ENCODE results near the gene AKR1B15.
"Not testable (repeated sequence)": the region's sequence is repeated elsewhere in the genome, so short reads cannot be mapped to it uniquely, and the experiment has no call there.

AKR1B15 gene

DNA sequence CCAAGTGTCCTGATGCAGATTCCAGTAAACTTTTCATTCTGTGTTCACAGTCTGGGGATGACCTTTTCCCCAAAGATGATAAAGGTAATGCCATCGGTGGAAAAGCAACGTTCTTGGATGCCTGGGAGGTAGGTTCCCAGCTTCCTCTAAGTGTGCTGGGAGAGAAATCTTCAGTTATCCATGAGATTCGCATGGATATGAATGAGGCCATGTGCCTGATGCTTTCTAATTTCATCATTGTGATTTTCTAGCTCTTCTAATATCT lies 16.0 kb upstream of the AKR1B15 start:
- no peak for DNase-seq (ENCODE audit: low spot score)

DNA sequence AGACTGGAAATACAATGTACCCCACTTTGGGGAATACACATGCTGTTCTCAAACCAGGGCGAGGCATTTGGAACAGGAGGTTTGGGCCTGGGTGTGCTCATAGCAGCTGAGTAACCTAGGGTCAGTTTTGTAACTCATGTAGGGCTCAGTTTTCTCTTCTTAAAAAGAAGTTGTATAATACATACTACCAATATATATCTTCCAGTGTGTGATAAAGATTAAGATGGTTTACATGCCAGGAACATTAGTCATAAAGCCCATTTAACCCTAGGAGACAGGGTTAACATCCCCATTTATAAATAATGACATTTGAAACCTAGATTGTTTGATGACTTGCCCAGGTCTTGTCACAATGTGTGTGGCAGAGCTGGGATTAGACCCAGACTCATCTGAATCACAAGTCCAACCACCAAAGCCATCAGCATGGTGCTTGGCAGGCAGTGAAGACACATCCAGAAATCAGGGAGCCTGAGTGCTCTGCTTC lies 15.6 kb upstream of the AKR1B15 start:
- DNase-seq (ENCODE audit: low spot score), result no peak

DNA sequence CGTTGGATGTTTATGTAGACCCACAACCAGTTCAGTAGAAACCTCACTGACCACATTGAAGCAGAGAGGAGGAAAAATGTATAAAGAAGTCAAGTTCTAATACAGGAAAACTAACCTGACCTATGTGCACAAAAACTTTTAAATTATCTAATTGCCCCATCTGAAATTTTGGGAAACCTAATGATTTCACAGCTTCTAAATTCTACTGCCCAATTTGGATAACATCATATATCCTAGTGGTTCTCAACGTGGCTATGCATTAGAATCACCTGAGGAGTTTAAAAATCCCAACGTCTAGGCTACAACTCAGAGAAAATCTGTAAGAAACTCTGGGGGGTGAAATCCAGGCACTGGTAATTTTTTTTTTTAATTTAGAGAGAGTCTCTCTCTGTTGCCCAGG lies 14.3 kb upstream of the AKR1B15 start:
- DNase-seq (ENCODE audit: low spot score), result no peak

DNA sequence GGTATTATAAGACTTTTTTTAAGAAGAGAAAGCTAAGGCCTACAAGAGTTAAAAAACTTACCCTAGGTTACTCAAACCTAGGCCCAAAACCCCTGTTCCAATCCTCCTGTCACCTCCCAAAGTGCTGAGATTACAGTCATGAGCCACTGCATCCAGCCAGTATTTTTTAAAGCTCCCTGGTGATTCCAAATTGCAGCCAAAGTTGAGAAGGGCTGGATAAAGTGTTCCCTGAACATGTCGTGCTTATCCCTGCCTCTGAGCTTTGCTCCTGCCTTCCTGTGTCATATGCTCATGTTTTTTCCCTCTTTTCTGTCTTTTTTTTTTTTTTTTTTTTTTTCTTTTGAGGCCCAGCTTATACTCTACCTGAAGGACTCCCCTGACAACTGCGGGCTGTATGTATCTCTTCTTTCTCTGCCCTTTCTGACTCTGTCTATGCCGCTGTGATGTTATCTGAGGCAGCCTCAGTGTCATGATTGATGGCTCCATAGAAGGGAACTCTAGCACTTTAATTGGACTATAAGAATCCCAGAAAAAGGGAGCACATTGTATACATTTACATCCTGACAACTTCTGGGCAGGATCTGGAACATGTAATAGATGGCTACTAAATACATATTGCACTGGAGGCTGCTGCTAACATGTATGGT lies 13.5 kb upstream of the AKR1B15 start:
- DNase-seq (ENCODE audit: low spot score), result no peak

DNA sequence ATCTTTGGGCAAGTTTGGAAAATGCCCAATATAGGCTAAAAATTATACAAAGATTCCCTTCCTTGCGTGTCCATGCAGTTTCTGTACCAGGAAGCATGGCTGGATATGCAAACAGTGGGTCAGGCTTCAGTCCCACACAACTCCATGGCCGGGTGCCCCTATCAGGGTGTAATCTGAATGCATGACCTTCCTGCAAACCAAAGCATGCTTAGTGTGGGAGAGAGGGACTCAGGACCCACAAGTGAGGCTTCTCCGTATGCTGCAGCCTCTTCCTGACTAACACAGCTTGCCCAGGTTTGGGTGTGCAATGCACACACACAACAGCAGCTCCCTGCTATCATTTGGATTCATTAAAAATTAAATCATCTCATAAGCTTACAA lies 13.0 kb upstream of the AKR1B15 start:
- DNase-seq (ENCODE audit: low spot score), result no peak

DNA sequence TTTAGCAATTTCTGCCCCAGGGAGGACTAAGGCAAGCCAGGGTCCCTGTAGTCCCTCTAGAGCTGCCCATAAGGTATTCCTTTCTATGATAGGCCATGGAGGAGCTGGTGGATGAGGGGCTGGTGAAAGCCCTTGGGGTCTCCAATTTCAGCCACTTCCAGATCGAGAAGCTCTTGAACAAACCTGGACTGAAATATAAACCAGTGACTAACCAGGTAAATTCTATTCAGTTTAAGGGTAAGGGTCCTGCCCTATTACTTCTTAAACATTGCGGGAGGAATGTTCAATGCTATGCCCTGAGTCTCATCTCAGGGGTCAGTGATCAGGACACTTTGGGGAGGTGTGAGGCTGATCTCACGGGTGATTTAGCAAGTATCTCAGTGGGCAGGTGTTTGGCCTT lies 12.4 kb upstream of the AKR1B15 start:
- not testable (repeated sequence) for DNase-seq (ENCODE audit: low spot score)

DNA sequence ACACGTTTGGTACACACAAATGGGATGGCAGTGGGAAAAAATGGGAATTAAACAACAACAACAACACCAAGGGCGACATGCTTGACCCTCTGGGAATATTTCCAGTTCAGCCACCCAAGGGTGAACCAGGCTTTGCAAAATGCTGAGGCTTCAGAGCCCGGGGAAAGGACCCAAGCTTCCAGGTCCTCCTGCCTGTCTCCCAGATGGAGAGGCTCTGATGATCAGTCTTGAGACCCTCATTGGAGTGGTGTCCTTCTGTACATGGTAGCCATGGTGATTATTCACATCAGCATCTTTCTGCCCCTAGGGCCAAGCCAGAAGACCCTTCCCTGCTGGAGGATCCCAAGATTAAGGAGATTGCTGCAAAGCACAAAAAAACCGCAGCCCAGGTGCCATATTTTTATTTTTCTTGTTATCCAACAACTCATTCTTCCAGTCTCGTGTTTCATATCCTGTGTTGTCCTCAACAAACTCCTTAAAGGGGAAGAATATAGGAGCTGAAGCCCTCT lies 11.6 kb upstream of the AKR1B15 start:
- DNase-seq (ENCODE audit: low spot score), result not testable (repeated sequence)

DNA sequence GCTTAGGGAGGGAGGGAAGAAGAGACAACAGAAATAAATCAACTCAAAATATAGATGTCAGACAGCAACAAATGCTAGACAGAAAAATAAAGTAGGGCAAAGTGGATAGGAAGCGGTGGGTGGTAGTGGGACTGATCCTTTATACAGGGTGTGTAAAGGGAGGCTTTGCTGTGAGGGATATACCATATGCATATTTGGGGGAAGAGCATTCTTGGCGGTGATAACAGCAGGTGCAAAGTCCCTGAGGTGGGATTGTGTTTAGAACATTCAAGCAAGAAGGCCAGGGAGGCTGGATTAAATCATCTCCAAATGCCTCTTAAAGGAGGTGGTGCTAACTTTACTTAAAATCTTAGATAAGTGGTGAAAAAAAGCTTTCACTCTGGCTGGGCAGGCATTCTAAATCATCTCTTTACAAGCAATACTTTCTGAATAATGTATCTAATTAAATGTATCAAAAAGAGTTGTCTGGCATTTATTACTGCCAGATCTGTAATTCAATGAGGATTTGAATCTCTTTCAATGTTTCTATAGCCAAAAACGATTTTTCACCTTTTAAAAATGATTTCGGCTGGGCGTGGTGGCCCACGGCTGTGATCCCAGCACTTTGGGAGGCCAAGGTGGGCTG lies 9.4 kb upstream of the AKR1B15 start:
- no peak for DNase-seq (ENCODE audit: low spot score)

DNA sequence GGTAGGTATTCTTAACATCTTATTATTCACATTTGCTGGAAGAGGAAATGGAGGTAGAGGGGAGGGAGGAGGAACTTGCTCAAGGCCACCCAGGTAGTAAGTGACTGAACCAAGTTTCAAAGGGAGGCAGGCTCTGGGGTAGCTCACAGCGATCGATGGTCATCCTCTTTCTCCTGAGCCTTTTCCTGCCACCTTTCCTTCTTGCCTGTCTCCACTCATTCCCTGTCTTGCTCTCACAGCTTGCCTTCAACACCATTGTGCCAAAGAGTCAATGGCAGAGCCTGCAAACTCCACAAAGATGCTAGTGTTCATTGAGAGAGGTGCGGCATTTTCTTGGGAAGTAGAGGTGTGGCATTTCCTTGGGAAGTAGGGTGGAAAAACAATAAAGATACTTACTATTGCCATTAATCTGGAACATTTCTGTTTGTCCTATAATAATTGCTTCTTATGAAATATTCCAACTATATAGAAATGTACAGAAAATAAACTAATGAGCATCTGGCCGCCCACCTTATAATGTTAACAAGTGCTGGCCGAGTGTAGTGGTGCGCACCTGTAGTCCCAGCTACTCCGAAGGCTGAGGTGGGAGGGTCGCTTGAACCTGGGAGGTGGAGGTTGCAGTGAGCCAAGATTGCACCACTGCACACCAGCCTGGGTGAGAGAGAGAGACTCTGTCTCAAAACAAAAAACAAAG lies 7.3 kb upstream of the AKR1B15 start:
- not testable (repeated sequence) for DNase-seq (ENCODE audit: low spot score)

DNA sequence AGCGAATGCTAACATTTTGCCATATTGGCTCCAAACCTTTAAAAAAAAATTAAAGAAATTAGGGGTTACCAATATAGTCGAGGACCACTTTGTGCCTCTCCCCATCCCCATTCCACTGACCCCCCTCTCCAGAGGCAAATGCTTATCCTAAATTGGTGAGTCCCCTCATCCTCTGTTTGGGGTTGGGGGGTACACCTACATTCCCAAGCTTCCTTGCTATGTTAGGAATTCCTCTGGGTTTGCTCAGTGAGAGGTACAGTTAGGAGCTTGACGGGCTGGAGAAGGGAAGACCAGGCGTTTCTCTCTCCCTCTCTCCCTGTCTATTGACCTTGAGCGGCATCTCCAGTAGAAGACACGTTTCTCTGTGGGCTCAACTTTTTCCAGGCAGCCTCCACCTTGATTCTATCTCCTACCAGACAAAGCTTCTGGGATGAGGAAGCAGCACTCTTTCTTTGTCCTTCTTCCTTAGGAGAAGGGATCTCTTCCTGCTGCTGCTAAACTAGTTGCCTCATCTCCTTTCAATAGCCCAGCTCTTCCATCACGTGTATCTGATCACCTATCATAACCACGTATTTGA lies 6.6 kb upstream of the AKR1B15 start:
- DNase-seq (ENCODE audit: low spot score), result no peak

DNA sequence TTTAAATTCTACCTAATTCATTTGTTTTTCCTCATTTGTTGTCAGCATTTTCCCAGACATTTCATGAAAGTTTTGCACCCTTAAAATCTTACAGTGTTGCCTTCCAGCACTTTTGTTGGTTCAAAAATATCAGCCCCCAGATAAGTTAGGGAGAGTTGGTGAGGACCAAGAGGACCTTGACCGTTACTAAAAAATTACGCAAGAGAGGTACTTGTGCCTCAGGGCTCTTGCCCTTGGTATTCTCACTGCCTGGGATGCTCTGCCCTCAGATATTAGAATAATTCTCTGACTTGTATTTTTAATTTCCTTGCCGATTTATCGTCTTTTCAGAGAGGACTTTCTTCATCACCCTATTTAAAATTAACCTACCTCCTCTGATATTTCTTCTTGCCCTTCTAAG lies 3.5 kb upstream of the AKR1B15 start:
- DNase-seq (ENCODE audit: low spot score), result no peak

DNA sequence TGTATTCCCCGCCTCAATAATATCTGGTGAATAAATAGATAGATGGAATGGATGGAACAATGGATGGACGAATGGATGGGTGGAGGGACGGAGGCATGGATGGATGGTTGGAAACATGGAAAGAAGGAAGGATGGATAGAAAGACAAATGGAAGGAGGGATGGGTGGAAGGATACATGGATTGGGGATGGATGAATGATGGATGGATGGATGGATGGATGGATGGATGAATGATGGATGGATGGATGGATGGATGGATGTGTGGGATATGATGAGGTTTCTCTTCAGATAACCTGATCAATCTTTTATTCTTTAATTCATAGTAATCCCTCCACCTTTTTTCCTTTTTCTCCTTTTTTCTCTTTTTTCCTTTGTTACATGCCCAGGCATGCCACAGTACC lies 3.0 kb upstream of the AKR1B15 start:
- DNase-seq (ENCODE audit: low spot score), result no peak

DNA sequence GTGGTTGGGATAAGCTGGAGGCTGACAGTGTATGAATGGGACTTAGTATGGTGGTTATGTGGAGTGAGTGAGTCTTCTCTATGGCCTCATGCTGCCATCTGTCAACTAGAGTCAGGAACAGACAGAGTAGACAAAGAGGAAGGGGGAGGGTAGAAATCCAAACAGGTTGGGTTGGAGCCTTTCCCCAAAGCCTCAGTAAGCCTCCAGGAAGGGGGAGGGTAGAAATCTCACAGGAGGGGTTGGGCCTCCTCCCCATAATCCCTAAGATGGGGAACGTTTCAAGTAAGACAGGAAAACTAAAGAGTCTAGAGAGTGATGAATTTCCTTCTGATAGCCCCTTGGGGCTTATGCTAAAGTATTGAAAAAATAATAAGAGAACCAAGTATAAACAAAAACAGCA lies 2.0 kb upstream of the AKR1B15 start:
- DNase-seq (ENCODE audit: low spot score), result no peak

DNA sequence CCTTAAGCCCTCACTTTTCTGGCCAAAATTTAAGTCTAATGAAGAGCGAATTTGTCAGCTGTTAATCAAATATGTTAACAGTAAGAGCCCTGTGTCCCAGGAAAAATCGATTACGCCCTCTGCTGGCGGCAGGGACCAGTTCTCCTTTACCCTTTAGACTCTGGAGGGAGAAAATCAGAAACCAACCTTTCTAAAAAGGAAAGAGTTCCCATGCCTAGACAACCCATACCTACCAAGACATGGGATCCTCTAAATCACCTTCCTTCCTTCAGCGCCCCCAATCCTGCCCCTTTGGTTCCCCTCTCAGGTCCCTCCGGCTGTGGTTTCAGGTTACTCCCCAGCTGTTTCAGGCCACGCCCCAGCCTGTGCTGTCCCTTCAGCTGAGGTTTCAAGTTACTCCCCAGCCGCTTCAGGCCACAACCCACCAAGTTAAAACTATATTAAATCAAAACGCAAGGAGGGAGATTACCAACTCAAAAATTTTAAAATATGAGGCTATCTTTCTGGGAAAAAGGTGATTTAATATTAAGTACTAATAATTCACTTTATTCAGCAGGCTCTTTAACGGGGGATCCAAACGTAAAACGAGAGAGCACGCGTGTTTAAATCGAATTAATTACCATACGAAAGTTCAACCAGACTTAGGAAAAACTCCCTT lies 1.4 kb upstream of the AKR1B15 start:
- peak; percentile 75 for DNase-seq (ENCODE audit: low spot score)

DNA sequence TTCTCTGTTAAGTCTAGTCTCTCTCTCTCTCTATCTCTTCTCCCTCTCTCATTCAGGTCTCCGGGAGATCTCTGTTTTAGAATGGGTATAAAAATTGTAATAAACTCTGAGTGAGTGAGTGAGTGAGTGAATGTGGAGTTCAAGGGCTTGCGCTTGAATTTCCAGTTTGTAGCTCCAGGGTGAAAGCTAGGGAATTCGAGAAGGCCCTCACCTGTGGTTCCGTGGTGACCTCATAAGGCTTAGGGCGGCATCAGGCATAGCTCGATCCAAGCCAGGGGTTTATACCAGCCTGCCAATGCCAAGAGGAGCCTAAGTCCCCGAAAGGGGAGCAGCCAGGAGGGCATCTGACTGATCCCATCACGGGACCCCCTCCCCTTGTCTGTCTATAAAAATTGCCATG lies 456 bp downstream of the AKR1B15 start:
- DNase-seq (ENCODE audit: low spot score), result no peak

DNA sequence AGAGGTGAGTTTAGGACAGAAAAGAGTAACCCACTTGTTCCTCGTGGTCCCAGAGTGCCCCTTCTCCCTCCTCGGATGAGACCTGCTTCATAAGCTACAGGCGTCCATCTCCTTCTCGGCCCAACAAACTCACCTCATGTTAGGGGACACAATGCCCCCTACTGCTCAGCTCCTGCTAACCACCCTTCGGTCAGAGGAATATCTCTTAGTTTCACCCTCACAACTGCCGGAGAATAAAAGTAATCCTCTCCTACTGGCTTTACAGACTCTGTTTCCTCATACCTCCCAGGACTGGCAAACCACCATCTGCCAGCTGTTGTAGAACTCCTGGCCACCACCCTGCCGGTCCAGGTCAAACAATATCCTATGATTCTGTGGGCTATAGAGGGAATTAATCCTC lies 3.2 kb downstream of the AKR1B15 start:
- no peak for DNase-seq (ENCODE audit: low spot score)

DNA sequence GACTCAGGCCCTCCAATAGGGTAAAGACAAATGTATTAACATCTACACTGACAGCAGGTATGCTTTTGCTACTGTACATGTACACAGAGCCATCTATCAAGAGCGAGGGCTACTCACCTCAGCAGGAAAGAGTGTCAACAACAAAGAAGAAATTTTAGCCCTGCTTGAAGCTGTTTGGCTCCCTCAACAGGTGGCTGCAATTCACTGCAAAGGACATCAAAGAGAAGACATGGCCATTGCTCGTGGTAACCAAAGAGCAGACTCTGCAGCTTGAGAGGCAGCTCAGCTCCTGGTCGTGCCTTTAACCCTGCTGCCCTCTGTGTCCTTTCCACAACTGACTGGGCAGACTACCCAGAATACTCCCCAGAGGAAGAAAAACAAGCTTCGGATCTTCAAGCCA lies 5.1 kb downstream of the AKR1B15 start:
- DNase-seq (ENCODE audit: low spot score), result no peak

DNA sequence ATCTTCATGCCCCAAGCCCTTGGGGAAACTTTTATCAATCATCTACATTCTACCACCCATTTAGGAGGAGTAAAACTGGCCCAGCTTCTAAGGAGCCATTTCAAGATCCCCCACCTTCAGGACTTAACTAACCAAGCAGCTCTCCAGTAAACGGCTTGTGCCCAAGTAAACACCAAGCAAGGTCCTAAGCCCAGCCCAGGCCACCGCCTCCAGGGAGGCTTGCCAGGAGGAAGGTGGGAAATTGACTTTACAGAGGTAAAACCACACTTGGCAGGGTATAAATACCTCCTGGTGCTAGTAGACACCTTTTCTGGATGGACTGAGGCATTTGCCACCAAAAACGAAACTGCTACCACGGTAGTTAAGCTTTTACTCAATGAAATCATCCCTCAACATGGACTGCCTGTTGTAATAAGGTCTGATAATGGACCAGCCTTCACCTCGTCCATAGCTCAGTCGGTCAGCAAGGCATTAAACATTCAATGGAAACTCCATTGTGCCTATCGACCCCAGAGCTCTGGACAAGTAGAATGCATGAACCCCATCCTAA lies 5.6 kb downstream of the AKR1B15 start:
- DNase-seq (ENCODE audit: low spot score), result no peak

DNA sequence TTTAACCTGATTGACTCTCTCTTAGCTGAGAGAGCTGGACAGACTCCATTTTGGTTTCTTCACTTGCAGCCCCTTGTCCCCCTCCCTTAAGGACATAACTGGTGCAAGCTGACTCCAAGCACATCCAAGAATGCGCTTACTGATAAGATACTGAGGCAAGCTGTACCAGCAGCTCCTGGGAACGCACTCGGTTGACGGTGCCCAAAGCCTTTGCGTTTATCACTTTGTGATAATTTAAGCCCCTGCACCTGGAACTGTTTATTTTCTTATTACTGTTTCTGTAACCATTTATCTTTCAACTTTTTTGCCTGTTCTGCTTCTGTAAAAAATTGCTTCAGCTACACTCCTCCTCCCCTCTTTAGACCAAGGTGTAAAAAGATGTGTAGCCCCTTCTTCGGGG lies 8.5 kb downstream of the AKR1B15 start:
- DNase-seq (ENCODE audit: low spot score), result no peak

DNA sequence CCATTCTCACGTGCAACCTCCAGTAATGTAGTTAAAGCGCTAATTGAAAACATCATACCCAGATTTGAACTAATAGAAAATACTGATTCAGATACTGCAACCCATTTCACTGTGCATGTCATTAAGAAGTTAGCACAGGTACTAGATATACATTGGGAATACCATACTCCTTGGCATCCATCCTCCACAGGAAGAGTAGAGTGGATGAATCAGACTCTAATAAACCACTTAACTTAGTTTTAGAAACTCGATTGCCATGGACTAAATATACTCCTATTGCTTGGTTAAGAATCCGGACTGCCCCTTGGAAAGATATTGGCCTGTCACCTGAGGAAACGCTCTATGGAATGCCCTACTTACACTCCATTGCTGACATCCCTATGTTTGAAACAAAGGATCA lies 9.5 kb downstream of the AKR1B15 start:
- DNase-seq (ENCODE audit: low spot score), result no peak

DNA sequence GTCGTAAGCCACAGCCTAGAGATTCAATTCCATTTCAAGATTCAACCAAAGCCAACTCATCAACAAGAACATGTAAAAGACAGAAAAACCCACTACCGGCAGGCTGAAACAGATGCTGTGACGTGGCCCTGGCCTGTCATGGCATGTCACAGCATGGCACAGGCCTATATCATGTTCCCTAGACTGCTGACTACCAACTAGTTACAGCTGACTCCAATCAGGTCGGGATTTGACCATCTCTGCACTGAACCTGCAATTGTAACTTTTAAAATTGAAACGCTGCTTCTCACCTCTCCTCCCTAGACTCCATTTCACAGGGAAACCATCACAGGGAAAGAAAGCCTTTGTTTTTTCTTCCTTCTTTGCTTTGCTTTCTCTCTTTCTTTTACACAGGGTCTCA lies 12.7 kb downstream of the AKR1B15 start:
- not testable (repeated sequence) for DNase-seq (ENCODE audit: low spot score)

DNA sequence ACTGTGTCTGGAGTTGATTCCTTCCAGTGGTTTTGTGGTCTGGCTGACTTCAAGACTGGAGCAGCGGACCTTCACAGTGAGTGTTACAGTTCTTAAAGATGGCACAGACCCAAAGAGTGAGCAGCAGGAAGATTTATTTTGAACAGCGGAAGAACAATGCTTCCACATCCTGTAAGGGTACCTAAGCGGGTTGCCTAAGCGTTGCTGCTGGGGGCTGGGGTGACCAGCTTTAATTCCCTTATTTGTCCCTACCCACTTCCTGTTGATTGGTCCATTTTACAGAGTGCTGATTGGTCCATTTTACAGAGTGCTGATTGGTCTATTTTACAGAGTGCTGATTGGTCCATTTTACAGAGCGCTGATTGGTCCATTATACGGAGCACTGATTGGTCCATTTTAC lies 13.2 kb downstream of the AKR1B15 start:
- no peak for DNase-seq (ENCODE audit: low spot score)
